ENCODE results near the gene UNC13D.

The UNC13D gene

GRCh38 chr17:75888484-75888883, 44.3 kb upstream of the UNC13D start:
- TF ChIP-seq REST (IDR thresholded peaks at IDR 0.05; ENCODE audit: low read depth) (no peak), CREB1 (IDR thresholded peaks at IDR 0.05; ENCODE audit: low read depth) (no peak), CEBPB (IDR thresholded peaks at IDR 0.05) (no peak), RAD21 (IDR thresholded peaks at IDR 0.05; ENCODE audit: low read depth) (no peak), TCF12 (IDR thresholded peaks at IDR 0.05; ENCODE audit: low read depth) (no peak), NFIC (IDR thresholded peaks at IDR 0.05) (no peak), MAX (IDR thresholded peaks at IDR 0.05) (no peak), TEAD4 (IDR thresholded peaks at IDR 0.05) (no peak), FOXM1 (IDR thresholded peaks at IDR 0.05; ENCODE audit: borderline replicate concordance, low read depth) (no peak), YY1 (IDR thresholded peaks at IDR 0.05; ENCODE audit: low read depth) (no peak), TAF1 (IDR thresholded peaks at IDR 0.05; ENCODE audit: low read depth) (no peak), ZBTB7A (IDR thresholded peaks at IDR 0.05; ENCODE audit: low read depth) (no peak)

GRCh38 chr17:75885431-75885830, 41.2 kb upstream of the UNC13D start:
- no peak for TF ChIP-seq NFIC (IDR thresholded peaks at IDR 0.05)
- no peak for TF ChIP-seq MAX (IDR thresholded peaks at IDR 0.05)
- TF ChIP-seq YY1 (IDR thresholded peaks at IDR 0.05; ENCODE audit: low read depth), result no peak
- TF ChIP-seq ZBTB7A (IDR thresholded peaks at IDR 0.05; ENCODE audit: low read depth), result no peak
- no peak for TF ChIP-seq USF1 (IDR thresholded peaks at IDR 0.05)
- no peak for TF ChIP-seq REST (IDR thresholded peaks at IDR 0.05; ENCODE audit: low read depth)
- TF ChIP-seq CREB1 (IDR thresholded peaks at IDR 0.05; ENCODE audit: low read depth), result no peak
- no peak for TF ChIP-seq TCF12 (IDR thresholded peaks at IDR 0.05; ENCODE audit: low read depth)
- no peak for TF ChIP-seq FOXM1 (IDR thresholded peaks at IDR 0.05; ENCODE audit: borderline replicate concordance, low read depth)
- no peak for TF ChIP-seq EP300 (IDR thresholded peaks at IDR 0.05; ENCODE audit: borderline replicate concordance)
- TF ChIP-seq EGR1 (IDR thresholded peaks at IDR 0.05), result no peak
- TF ChIP-seq TAF1 (IDR thresholded peaks at IDR 0.05; ENCODE audit: low read depth), result no peak

- no peak for TF ChIP-seq MAX (IDR thresholded peaks at IDR 0.05)
- TF ChIP-seq TAF1 (IDR thresholded peaks at IDR 0.05; ENCODE audit: low read depth), result no peak
- TF ChIP-seq CREB1 (IDR thresholded peaks at IDR 0.05; ENCODE audit: low read depth), result no peak
- no peak for TF ChIP-seq ZBTB7A (IDR thresholded peaks at IDR 0.05; ENCODE audit: low read depth)
- no peak for TF ChIP-seq NFIC (IDR thresholded peaks at IDR 0.05)
- TF ChIP-seq REST (IDR thresholded peaks at IDR 0.05; ENCODE audit: low read depth), result no peak
- TF ChIP-seq FOXM1 (IDR thresholded peaks at IDR 0.05; ENCODE audit: borderline replicate concordance, low read depth), result no peak
- TF ChIP-seq RAD21 (IDR thresholded peaks at IDR 0.05; ENCODE audit: low read depth), result no peak
- no peak for TF ChIP-seq EGR1 (IDR thresholded peaks at IDR 0.05)
- no peak for TF ChIP-seq TCF12 (IDR thresholded peaks at IDR 0.05; ENCODE audit: low read depth)
- TF ChIP-seq TEAD4 (IDR thresholded peaks at IDR 0.05), result no peak
- no peak for TF ChIP-seq CEBPB (IDR thresholded peaks at IDR 0.05)
- TF ChIP-seq EP300 (IDR thresholded peaks at IDR 0.05; ENCODE audit: borderline replicate concordance), result no peak
- TF ChIP-seq YY1 (IDR thresholded peaks at IDR 0.05; ENCODE audit: low read depth), result no peak
- no peak for TF ChIP-seq USF1 (IDR thresholded peaks at IDR 0.05)
These were observed 37.7 kb upstream of the UNC13D start for GRCh38 chr17:75881678-75882454.

- no peak for TF ChIP-seq CEBPB (IDR thresholded peaks at IDR 0.05)
- no peak for TF ChIP-seq MAX (IDR thresholded peaks at IDR 0.05)
- no peak for TF ChIP-seq TCF12 (IDR thresholded peaks at IDR 0.05; ENCODE audit: low read depth)
- no peak for TF ChIP-seq YY1 (IDR thresholded peaks at IDR 0.05; ENCODE audit: low read depth)
- no peak for TF ChIP-seq FOXM1 (IDR thresholded peaks at IDR 0.05; ENCODE audit: borderline replicate concordance, low read depth)
- no peak for TF ChIP-seq ZBTB7A (IDR thresholded peaks at IDR 0.05; ENCODE audit: low read depth)
- no peak for TF ChIP-seq NFIC (IDR thresholded peaks at IDR 0.05)
- TF ChIP-seq CREB1 (IDR thresholded peaks at IDR 0.05; ENCODE audit: low read depth), result no peak
- no peak for TF ChIP-seq RAD21 (IDR thresholded peaks at IDR 0.05; ENCODE audit: low read depth)
- TF ChIP-seq USF1 (IDR thresholded peaks at IDR 0.05), result no peak
- no peak for TF ChIP-seq EP300 (IDR thresholded peaks at IDR 0.05; ENCODE audit: borderline replicate concordance)
- TF ChIP-seq TAF1 (IDR thresholded peaks at IDR 0.05; ENCODE audit: low read depth), result no peak
These were observed 36.1 kb upstream of the UNC13D start for GRCh38 chr17:75880266-75880665.

Data from Ishikawa (cell line).